Smooth muscle cell (in vitro differentiated cells): Measurements from ENCODE around the gene VWDE. TPM values are rescaled to one million over a fixed set of nuclear protein-coding genes. Genes with fewer than 3 reads are reported as not detected.
A peak's percentile ranks its signal among the peaks of the same experiment; 100 is the strongest.

Source experiments
- DNase-seq: peaks from one replicate; lab custom pipeline; 2025; ENCODE audit not compliant: unreplicated experiment; lab: John Stamatoyannopoulos, UW
- H2AFZ ChIP-seq: fragments of 200-600 bp; sonication (generic); 2 replicates; pipeline ENCODE4 v1.6.0; 2016; ENCODE audit warnings: antibody characterized with exemption, low read depth, mild to moderate bottlenecking
- H3F3A ChIP-seq: fragments of 200-600 bp; sonication (generic); 2 replicates; pipeline ENCODE4 v1.6.0; 2017; ENCODE audit warnings: antibody characterized with exemption, low read depth
- H3K27ac ChIP-seq: fragments of 200-600 bp; sonication (generic); 2 replicates; pipeline ENCODE4 v1.5.1; 2016; ENCODE audit warnings: low read depth, mild to moderate bottlenecking
- H3K27me3 ChIP-seq: fragments of 200-600 bp; sonication (generic); 2 replicates; pipeline ENCODE4 v1.6.1; 2016; ENCODE audit warnings: low read depth, mild to moderate bottlenecking
- H3K36me3 ChIP-seq: fragments of 200-600 bp; sonication (generic); 2 replicates; pipeline ENCODE4 v1.5.1; 2016; ENCODE audit warnings: low read depth
- H3K4me1 ChIP-seq: fragments of 200-600 bp; sonication (generic); 2 replicates; pipeline ENCODE4 v1.5.1; 2016; ENCODE audit warnings: low read depth
- H3K4me2 ChIP-seq: fragments of 200-600 bp; sonication (generic); 2 replicates; pipeline ENCODE4 v1.6.0; 2016; ENCODE audit warnings: mild to moderate bottlenecking
- H3K4me3 ChIP-seq: fragments of 200-600 bp; sonication (generic); 2 replicates; pipeline ENCODE4 v1.5.1; 2016; ENCODE audit warnings: mild to moderate bottlenecking
- H3K79me2 ChIP-seq: fragments of 200-600 bp; sonication (generic); 2 replicates; pipeline ENCODE4 v1.6.0; 2016; ENCODE audit warnings: low read depth, mild to moderate bottlenecking
- H3K9ac ChIP-seq: fragments of 200-600 bp; sonication (generic); 2 replicates; pipeline ENCODE4 v1.6.0; 2016; ENCODE audit warnings: low read depth
- H3K9me3 ChIP-seq: fragments of 200-600 bp; sonication (generic); replicated peaks from 2 replicates; pipeline ENCODE4 v1.5.1; 2016; ENCODE audit warnings: low read depth
- H4K20me1 ChIP-seq: fragments of 200-600 bp; sonication (generic); 2 replicates; pipeline ENCODE4 v1.6.0; 2016; ENCODE audit warnings: low read depth
- WGBS: methylation state at CpG from one replicate; pipeline ENCODE4 v1.1.7; 2016; ENCODE audit warnings: low lambda C conversion rate; 5-methylcytosine and 5-hydroxymethylcytosine counted together
- polyA plus RNA-seq: library from polyadenylated mRNA; unstranded; fragments of >200 nt; fragmentation: Nextera tagmentation; extraction: Ambion mirVana; gene quantifications from 2 replicates; pipeline ENCODE4 v1.2.1, GENCODE V29; 2016
- total RNA-seq: library from RNA; depleted of rRNA; stranded (reverse); fragments of >200 nt; gene quantifications from 2 replicates; pipeline ENCODE4 v1.2.3, GENCODE V29; 2014
- TF ChIP-seq, protein P1 (sequence below): fragments of 200-600 bp; sonication (generic); IDR thresholded peaks from 2 replicates; pipeline ENCODE4 v1.5.1; 2017; ENCODE audit warnings: borderline replicate concordance, mild to moderate bottlenecking, antibody characterized with exemption; ENCODE audit not compliant: insufficient read depth, poor library complexity, severe bottlenecking

VWDE gene
- total and polyA plus RNA-seq, 2 experiments from 2014 or later: 0.49 TPM; not detected in 1

DNA sequence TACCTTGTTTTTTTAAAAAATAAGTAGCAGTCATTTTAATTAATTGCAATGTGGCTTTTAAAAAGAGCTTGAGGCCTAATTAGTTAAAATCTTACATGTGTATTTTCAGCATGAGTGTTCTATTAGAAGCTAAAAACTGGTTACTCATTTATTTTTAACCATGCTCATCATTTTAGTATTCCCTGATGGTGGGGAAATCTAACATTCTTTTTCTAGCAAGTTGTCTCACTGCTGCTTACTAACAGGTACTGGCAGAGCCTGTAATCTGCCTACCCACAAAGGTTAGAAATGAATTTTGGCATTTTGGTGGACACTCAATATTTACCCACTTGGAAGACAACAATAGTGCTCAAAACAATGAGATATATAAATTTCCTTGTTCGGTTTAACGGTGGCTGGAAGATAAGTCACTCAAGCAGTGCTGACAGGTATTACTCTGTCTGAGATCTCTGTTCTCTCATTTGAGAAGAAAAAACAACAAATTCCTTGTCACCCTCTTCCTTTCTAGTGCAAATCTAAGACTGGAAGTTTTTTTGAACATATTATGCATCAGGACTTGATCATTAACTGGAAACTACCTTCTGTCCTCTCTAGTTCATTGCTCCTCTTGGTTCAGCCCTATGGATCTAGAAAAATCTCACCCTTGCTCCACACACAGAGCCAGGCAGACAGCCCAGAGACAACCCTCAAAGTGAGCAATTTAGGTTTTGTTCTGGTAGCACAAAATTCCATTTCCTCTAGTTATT, 83.3 kb downstream of the VWDE start:
- Histone ChIP-seq H3K9me3 (no peaks in the 10 kb centered on the region), H3K9ac (no peak overlapping the region), H3F3A (no peaks in the 10 kb centered on the region)

DNA sequence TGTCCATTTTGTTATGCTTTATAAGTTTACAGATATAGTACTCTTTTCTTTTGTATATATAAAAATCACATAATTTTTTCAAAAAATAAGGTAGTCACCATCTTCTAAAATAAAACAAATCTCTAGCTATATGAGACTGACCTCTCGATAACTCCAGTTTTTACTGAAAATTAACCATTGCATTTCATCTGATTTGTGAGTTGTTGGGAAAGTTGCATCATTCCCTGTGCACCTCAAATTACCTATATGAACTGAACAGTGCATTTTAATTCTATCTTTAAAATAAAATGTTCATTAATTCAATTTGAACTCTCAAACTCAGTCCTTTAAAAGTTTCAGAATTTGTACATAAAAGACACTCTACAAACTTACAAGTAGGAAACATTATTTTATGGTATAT, 86.0 kb downstream of the VWDE start:
- no peaks in the 10 kb centered on the region for H3K4me1 ChIP-seq
- no peak for DNase-seq
- H2AFZ ChIP-seq: no peak overlapping the region
- no peak overlapping the region for H3K9ac ChIP-seq
- no peak overlapping the region for H3K4me2 ChIP-seq
- no peak overlapping the region for H3K27ac ChIP-seq
- 100% methylated on average over 1 of the region's 1 CpG for WGBS
- H3K27me3 ChIP-seq: no peaks in the 10 kb centered on the region
- TF ChIP-seq, protein P1, sequence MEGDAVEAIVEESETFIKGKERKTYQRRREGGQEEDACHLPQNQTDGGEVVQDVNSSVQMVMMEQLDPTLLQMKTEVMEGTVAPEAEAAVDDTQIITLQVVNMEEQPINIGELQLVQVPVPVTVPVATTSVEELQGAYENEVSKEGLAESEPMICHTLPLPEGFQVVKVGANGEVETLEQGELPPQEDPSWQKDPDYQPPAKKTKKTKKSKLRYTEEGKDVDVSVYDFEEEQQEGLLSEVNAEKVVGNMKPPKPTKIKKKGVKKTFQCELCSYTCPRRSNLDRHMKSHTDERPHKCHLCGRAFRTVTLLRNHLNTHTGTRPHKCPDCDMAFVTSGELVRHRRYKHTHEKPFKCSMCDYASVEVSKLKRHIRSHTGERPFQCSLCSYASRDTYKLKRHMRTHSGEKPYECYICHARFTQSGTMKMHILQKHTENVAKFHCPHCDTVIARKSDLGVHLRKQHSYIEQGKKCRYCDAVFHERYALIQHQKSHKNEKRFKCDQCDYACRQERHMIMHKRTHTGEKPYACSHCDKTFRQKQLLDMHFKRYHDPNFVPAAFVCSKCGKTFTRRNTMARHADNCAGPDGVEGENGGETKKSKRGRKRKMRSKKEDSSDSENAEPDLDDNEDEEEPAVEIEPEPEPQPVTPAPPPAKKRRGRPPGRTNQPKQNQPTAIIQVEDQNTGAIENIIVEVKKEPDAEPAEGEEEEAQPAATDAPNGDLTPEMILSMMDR: no peak
- no peaks in the 10 kb centered on the region for H3K9me3 ChIP-seq
- H4K20me1 ChIP-seq: no peaks in the 10 kb centered on the region
- H3F3A ChIP-seq: no peaks in the 10 kb centered on the region
- H3K4me3 ChIP-seq: no peak overlapping the region
- no peaks in the 10 kb centered on the region for H3K79me2 ChIP-seq
- H3K36me3 ChIP-seq: no peaks in the 10 kb centered on the region

More for the DNA sequence above, 83.3 kb downstream of the VWDE start:
- Histone ChIP-seq H3K4me2 (no peak overlapping the region), H3K36me3 (no peaks in the 10 kb centered on the region), H4K20me1 (no peaks in the 10 kb centered on the region), H3K4me3 (no peak overlapping the region), H3K79me2 (no peaks in the 10 kb centered on the region), H3K27ac (no peak overlapping the region), H3K4me1 (no peaks in the 10 kb centered on the region), H3K27me3 (no peaks in the 10 kb centered on the region), H2AFZ (peak overlapping the region; percentile 35)
- TF ChIP-seq, protein P1: no peak
- no peak for DNase-seq
- 87% methylated on average over 2 of the region's 2 CpGs for WGBS

- Histone ChIP-seq H2AFZ (no peak overlapping the region), H3K9me3 (no peaks in the 10 kb centered on the region), H3K27ac (no peak overlapping the region), H3K79me2 (no peaks in the 10 kb centered on the region), H3K4me3 (no peak overlapping the region), H3K36me3 (no peaks in the 10 kb centered on the region), H3F3A (no peaks in the 10 kb centered on the region), H3K9ac (no peak overlapping the region), H4K20me1 (no peaks in the 10 kb centered on the region), H3K27me3 (no peaks in the 10 kb centered on the region), H3K4me1 (no peaks in the 10 kb centered on the region), H3K4me2 (no peak overlapping the region)
- TF ChIP-seq, protein P1: no peak
- 66% methylated on average over 3 of the region's 3 CpGs for WGBS
- DNase-seq: no peak
Measured at GRCh38 chr7:12316925-12317324, 86.7 kb downstream of the VWDE start.

DNA sequence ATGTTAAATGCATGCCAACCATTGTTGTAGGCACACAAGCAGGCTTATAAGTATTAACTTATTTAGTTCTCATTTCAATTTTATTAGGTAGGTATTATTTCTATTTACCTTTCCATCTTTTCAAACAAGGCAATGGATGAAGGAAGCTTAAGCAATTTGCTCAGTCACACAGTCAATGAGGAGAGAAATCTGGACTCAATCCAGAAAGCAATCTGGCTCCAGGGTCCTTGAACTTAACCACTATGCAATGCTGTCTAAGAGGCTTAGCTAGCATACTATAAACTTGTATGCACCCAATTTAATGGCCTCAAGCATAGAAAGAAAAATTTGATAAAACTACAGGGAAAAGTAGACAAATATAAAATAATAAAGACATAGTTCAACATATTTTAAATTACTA, 88.6 kb downstream of the VWDE start:
- no peaks in the 10 kb centered on the region for H3K27me3 ChIP-seq
- H3K4me1 ChIP-seq: no peaks in the 10 kb centered on the region
- no peaks in the 10 kb centered on the region for H3K36me3 ChIP-seq
- no peak for DNase-seq
- H3K27ac ChIP-seq: no peak overlapping the region
- no peak overlapping the region for H3K9ac ChIP-seq
- no peaks in the 10 kb centered on the region for H3F3A ChIP-seq
- no peak overlapping the region for H3K4me3 ChIP-seq
- TF ChIP-seq, protein P1: no peak
- H3K4me2 ChIP-seq: no peak overlapping the region
- no peak overlapping the region for H2AFZ ChIP-seq
- no peaks in the 10 kb centered on the region for H4K20me1 ChIP-seq
- H3K79me2 ChIP-seq: no peaks in the 10 kb centered on the region
- H3K9me3 ChIP-seq: no peaks in the 10 kb centered on the region
